Heart left ventricle (tissue), 13 donors: ENCODE data around the gene MRPL21.

ENCODE experiments used
- CTCF ChIP-seq, 12 donors: fragments of 200-600 bp; sonication (generic) in 4 of 12; IDR thresholded peaks; one replicate each; pipeline versions ENCODE4 v1.5.0 to v1.8.0; 2018 to 2022; ENCODE audit warnings: antibody characterized with exemption in 12 of 12, mild to moderate bottlenecking in 5 of 12
- POLR2A ChIP-seq, 2 donors: fragments of 450-650 bp; IDR thresholded peaks; one replicate each; pipeline ENCODE4 v1.6.1; 2017; ENCODE audit warnings: antibody characterized with exemption in 2 of 2, mild to moderate bottlenecking in 2 of 2, moderate library complexity in 2 of 2
- donor health status: ischemic (EF 13 %, LVEDD 7.1; RV severe dilation, severe dysfunction).
- donor health status: DM: no; HTN: yes; CAD: no.
- donor health status: DM: no; HTN: no; CAD: no.
- donor health status: ischemic (EF 25% LVEDD 6.9; RV normal size, moderate dysfunction).
- donor health status: ischemic (EF 25% LVEDD 5.7; RV mildly dilated, moderate dysfunction).
- donor health status: ischemic (EF 35%, LVEDD 5.7; RV mildly dilated, moderate dysfunction).
- donor health status: nonischemic (EF 11% LVEDD 7.7; RV severe dilation, severe dysfunction).
- donor health status: DM: yes; HTN: yes; CAD: no.
- donor health status: PGD.
- donor health status: ischemic (EF 29% LVEDD 5.4; RV normal size, mild dysfunction).
- donor health status: nonischemic (EF 23%, LVEDD 6.1; RV moderate dilation, normal function).

- no peak for TF ChIP-seq CTCF (IDR thresholded peaks at IDR 0.05)
- no peak for TF ChIP-seq POLR2A (IDR thresholded peaks at IDR 0.05)
Observed at GRCh38 chr11:68935516-68936357, 32.1 kb upstream of the MRPL21 start.
